Activated CD4-positive, alpha-beta T cell treated with anti-CD3 and anti-CD28 coated beads for 48 hours (primary cell): ENCODE measurements around the gene RFXAP.

ENCODE experiments used
- DNase-seq: peaks from one replicate; pipeline ENCODE4 v3.0.0-alpha.2; 2020

The RFXAP gene

GRCh38 chr13:36817996-36818803, 822 bp upstream of the RFXAP start:
- no peak for DNase-seq

- peak; percentile 43 for DNase-seq
Observed at GRCh38 chr13:36819739-36820090, 693 bp downstream of the RFXAP start.

- DNase-seq: no peak
Observed at GRCh38 chr13:36820222-36820621, 1.2 kb downstream of the RFXAP start.

GRCh38 chr13:36822785-36823184, 3.8 kb downstream of the RFXAP start:
- no peak for DNase-seq

- no peak for DNase-seq
Observed at GRCh38 chr13:36829753-36830152, 10.7 kb downstream of the RFXAP start.

- DNase-seq: no peak
Observed at GRCh38 chr13:36831291-36831690, 12.3 kb downstream of the RFXAP start.

GRCh38 chr13:36834299-36834698, 15.3 kb downstream of the RFXAP start:
- no peak for DNase-seq

GRCh38 chr13:36837354-36838092, 18.5 kb downstream of the RFXAP start:
- no peak for DNase-seq

GRCh38 chr13:36839281-36839680, 20.3 kb downstream of the RFXAP start:
- no peak for DNase-seq

GRCh38 chr13:36839981-36840380, 21.0 kb downstream of the RFXAP start:
- DNase-seq: no peak

GRCh38 chr13:36840718-36841250, 21.8 kb downstream of the RFXAP start:
- no peak for DNase-seq

- no peak for DNase-seq
Observed at GRCh38 chr13:36841391-36841790, 22.4 kb downstream of the RFXAP start.

- DNase-seq: no peak
Observed at GRCh38 chr13:36847606-36848005, 28.6 kb downstream of the RFXAP start.

GRCh38 chr13:36848199-36848982, 29.4 kb downstream of the RFXAP start:
- peak; percentile 31 for DNase-seq

- peak; percentile 44 for DNase-seq
Observed at GRCh38 chr13:36850790-36851438, 31.9 kb downstream of the RFXAP start.

- DNase-seq: no peak
Observed at GRCh38 chr13:36857253-36857652, 38.2 kb downstream of the RFXAP start.

GRCh38 chr13:36858290-36858689, 39.3 kb downstream of the RFXAP start:
- no peak for DNase-seq

- DNase-seq: no peak
Observed at GRCh38 chr13:36859259-36859658, 40.2 kb downstream of the RFXAP start.

GRCh38 chr13:36862002-36862685, 43.1 kb downstream of the RFXAP start:
- no peak for DNase-seq

- no peak for DNase-seq
Observed at GRCh38 chr13:36862722-36863121, 43.7 kb downstream of the RFXAP start.

GRCh38 chr13:36865265-36865664, 46.2 kb downstream of the RFXAP start:
- no peak for DNase-seq

GRCh38 chr13:36866232-36866631, 47.2 kb downstream of the RFXAP start:
- DNase-seq: no peak
